ENCODE measurements around the gene FNDC4.
"Not testable (repeated sequence)": the region's sequence is repeated elsewhere in the genome, so short reads cannot be mapped to it uniquely, and the experiment has no call there.

FNDC4 gene, protein sequence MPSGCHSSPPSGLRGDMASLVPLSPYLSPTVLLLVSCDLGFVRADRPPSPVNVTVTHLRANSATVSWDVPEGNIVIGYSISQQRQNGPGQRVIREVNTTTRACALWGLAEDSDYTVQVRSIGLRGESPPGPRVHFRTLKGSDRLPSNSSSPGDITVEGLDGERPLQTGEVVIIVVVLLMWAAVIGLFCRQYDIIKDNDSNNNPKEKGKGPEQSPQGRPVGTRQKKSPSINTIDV

DNA sequence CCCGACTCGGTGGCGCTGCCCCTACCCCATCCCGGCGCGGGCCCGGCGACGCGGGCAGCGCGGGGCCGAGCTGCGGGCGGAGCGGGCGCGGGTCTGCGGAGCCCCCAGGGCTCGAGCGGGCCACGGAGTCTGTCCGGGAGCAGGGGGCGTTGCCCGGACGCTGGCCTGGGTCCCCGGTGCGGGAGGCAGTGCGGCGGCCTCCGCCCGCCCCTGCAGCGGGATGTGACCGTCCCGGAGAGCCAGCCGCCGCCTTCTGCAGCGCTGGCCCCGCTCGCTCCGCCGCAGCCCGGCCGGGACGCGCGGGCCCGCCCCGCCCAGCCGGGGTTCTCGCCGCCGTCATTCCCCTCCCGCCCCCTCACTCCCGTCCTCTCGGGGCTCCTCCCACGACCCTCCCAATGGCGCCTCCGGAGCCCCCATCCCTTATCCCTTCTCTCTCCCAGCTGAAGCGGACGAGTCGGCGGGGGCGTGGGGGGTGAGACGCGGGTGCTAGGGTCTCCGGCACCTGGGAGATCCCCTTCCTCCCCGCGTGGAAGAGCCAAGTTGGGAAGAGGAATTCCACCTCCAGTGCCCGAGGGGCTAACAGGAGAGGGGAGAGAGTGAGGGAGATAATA, at the start of gene FNDC4:
FNDC4 (minus strand) TSS at position 257 of the 611 bp plus-strand sequence. CDS start 521 bp downstream, outside the sequence.
- no peak for DNase-seq (ENCODE audit: low read depth in 1 of 2, low spot score in 1 of 2)

DNA sequence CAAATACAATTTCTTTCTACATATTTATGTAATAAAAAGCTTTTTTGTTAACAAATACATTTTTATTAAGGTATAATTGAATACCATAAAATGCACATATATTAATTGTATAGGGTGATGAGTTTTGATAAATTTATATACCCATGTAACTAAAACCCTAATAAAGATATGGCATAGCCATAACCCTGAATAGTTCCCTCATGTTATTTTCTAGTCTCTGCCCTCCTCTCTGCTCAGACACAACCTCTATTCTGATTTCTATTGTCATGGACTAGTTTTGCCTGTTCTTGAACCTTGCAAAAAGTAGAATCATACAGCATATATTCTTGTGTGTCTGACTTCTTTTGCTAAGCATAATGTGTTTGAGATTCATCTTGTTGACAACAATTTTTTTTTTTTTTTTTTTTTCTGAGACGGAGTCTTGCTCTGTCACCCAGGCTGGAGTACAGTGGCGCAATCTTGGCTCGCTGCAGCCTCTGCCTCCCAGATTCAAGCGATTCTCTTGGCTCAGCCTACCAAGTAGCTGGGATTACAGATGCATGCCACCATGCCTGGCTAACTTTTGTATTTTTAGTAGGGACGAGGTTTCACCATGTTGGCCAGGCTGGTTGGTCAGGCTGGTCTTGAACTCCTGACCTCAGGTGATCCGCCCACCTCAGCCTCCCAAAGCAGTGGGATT, 49.3 kb upstream of the FNDC4 start:
- no peak for DNase-seq (ENCODE audit: low read depth in 1 of 2, low spot score in 1 of 2)

DNA sequence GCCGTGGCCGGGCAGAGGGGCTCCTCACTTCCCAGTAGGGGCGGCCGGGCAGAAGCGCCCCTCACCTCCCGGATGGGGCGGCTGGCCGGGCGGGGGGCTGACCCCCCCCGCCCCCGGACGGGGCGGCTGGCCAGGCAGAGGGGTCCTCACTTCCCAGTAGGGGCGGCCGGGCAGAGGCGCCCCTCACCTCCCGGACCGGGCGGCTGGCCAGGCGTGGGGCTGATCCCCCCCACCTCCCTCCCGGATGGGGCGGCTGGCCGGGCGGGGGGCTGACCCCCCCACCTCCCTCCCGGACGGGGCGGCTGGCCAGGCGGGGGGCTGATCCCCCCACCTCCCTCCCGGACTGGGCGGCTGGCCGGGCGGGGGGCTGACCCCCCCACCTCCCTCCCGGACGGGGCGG, 44.6 kb upstream of the FNDC4 start:
- DNase-seq (ENCODE audit: low read depth in 1 of 2, low spot score in 1 of 2), result not testable (repeated sequence)

DNA sequence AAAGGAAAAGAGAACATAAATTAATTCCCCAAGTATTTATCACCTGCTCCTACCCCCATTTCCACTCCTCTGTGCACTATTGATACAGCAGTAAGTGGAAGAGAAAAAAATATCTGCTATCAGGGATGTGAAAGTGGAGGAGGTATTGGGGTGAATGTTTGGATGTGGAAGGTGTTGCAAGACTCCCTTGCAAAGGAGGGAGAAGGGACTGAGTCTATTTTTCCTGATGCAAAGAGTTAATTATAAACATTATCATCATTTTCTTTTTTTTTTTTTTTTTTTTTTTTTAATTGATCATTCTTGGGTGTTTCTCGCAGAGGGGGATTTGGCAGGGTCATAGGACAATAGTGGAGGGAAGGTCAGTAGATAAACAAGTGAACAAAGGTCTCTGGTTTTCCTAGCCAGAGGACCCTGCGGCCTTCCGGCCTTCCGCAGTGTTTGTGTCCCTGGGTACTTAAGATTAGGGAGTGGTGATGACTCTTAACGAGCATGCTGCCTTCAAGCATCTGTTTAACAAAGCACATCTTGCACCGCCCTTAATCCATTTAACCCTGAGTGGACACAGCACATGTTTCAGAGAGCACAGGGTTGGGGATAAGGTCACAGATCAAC, 43.9 kb upstream of the FNDC4 start:
- DNase-seq (ENCODE audit: low read depth in 1 of 2, low spot score in 1 of 2), result not testable (repeated sequence)

- DNase-seq (ENCODE audit: low read depth in 1 of 2, low spot score in 1 of 2), result no peak
Observed at GRCh38 chr2:27537287-27537686, 42.3 kb upstream of the FNDC4 start.

GRCh38 chr2:27531983-27532382, 37.0 kb upstream of the FNDC4 start:
- no peak for DNase-seq (ENCODE audit: low read depth in 1 of 2, low spot score in 1 of 2)

DNA sequence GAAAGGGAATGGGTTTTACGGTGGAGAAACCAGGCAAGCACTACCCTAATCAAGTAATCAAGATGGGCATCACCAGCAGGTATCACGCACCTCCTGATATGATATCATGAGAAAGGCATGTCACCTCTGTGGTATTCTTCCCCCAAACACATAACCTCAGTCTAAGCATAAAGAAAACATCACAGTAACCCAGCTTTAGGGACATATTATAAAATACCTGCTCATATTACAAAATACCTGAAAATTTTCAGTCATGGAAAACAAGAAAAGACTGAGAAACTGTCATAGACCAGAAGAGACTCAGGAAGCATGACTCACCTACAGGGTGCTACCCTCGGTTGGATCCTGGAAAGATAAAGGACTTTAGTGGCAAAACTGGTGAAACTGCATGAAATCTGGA, 32.2 kb upstream of the FNDC4 start:
- no peak for DNase-seq (ENCODE audit: low read depth in 1 of 2, low spot score in 1 of 2)

DNA sequence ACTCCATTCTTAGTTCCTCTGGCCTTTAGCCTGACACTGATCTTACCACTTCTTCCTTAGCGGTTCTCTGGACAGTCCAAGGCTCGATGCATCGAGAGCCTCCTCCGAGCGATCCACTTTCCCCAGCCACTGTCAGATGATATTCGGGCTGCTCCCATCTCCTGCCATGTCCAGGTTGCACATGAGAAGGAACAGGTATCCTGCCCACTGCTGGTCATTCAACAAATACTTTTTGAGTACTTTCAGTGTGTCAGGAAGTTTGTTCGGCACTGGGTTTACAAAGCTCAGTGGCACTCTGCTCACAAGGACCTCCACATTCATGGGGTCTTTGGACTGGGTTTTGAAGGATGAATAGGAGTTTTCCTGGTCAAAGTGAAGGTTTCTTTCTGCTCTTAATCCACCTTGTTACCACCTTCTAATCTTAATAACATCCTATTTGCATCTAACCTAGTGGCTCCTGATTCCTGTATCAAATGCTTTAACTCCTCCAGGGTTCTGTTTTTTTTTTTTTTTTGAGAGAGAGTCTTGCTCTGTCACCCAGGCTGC, 27.5 kb upstream of the FNDC4 start:
- DNase-seq (ENCODE audit: low read depth in 1 of 2, low spot score in 1 of 2), result no peak

- no peak for DNase-seq (ENCODE audit: low read depth in 1 of 2, low spot score in 1 of 2)
Observed at GRCh38 chr2:27520316-27520715, 25.3 kb upstream of the FNDC4 start.

DNA sequence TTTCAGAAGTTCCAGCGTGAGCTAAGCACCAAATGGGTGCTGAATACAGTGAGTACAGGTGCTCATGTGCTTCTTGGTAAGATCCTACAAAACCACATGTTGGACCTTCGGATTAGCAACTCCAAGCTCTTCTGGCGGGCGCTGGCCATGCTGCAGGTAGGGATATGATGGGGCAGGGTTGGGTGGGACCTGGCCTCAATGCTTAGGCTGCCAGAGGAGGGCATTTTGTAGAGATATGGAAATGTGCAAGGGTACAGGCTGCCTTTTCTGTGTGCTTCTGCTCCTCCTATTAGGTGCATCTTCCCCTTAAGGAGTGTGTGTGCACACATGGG, 23.7 kb upstream of the FNDC4 start:
- no peak for DNase-seq (ENCODE audit: low read depth in 1 of 2, low spot score in 1 of 2)

DNA sequence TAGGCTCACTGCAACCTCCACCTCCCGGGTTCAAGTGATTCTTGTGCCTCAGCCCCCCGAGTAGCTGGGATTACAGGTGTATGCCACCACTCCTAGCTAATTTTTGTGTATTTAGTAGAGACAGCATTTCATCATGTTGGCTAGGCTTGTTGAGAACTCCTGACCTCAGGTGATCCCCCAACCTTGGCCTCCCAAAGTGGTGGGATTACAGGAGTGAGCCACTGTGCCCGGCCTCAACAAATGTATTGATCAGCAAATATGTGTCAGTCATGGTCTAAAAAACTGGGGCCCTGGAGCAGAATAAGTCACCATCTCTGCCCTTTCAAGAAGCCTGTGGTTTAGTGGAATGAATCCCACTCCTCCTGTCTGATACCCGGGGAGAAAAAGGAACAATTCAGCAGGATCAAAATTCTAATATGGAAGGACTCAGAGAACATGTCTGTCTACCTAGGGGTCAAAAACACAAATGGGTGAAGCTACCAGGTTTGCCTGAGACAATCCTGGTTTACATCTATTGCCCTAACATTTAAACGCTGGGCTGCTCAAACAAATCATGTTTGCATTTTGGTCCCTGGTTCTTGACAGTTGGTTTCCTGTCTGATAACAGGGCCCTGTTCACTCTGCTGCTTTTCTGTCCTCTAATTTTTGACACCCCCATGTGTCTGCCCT, 23.2 kb upstream of the FNDC4 start:
- DNase-seq (ENCODE audit: low read depth in 1 of 2, low spot score in 1 of 2), result no peak

- DNase-seq (ENCODE audit: low read depth in 1 of 2, low spot score in 1 of 2), result no peak
Observed at GRCh38 chr2:27509326-27509725, 14.3 kb upstream of the FNDC4 start.

- no peak for DNase-seq (ENCODE audit: low read depth in 1 of 2, low spot score in 1 of 2)
Observed at GRCh38 chr2:27507293-27507692, 12.3 kb upstream of the FNDC4 start.

GRCh38 chr2:27506587-27506986, 11.6 kb upstream of the FNDC4 start:
- DNase-seq (ENCODE audit: low read depth in 1 of 2, low spot score in 1 of 2), result no peak

- no peak for DNase-seq (ENCODE audit: low read depth in 1 of 2, low spot score in 1 of 2)
Observed at GRCh38 chr2:27502142-27502541, 7.1 kb upstream of the FNDC4 start.

DNA sequence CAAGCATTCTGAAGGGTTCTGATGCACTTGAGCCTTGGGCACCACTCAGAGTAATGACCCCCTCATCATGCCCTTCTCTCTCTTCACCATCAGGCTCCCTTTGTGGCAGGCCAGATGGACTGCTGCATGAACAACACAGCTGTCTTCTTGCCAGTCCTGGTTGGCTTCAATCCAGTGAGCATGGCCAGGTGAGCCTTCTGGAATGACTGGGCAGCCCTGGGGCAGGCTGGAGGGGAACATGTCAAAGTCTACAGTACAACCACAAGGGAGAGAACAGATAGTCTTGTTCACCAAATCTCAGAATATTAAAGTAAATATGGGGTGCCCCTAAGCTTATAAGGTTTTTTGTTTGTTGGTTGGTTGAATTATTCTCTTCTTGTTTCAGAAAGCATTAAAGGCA, 6.0 kb upstream of the FNDC4 start:
- no peak for DNase-seq (ENCODE audit: low read depth in 1 of 2, low spot score in 1 of 2)

- DNase-seq (ENCODE audit: low read depth in 1 of 2, low spot score in 1 of 2), result no peak
Observed at GRCh38 chr2:27498975-27499374, 4.0 kb upstream of the FNDC4 start.

GRCh38 chr2:27497288-27497627, 2.3 kb upstream of the FNDC4 start:
- DNase-seq (ENCODE audit: low read depth in 1 of 2, low spot score in 1 of 2), result no peak

GRCh38 chr2:27496357-27497287, 1.6 kb upstream of the FNDC4 start, which contains the start of gene GCKR:
Gene GCKR, plus strand, starts transcription at chr2:27496839. Its CDS starts 66 bp downstream, at chr2:27496905.
- no peak for DNase-seq (ENCODE audit: low read depth in 1 of 2, low spot score in 1 of 2)

- DNase-seq (ENCODE audit: low read depth in 1 of 2, low spot score in 1 of 2), result no peak
Observed at GRCh38 chr2:27495840-27496356, 898 bp upstream of the FNDC4 start.
